Measurements from ENCODE around the gene HS3ST4. TPM values are rescaled to one million over a fixed set of nuclear protein-coding genes. Genes with fewer than 3 reads are reported as not detected.

The HS3ST4 gene
- total RNA-seq, 1 donor from 2014 or later = not detected

GRCh38 chr16:26157319-26157718 is 465.6 kb downstream of the HS3ST4 start:
- Mint-ChIP-seq H3K36me3 (ENCODE audit: low read depth) (no peaks in the 10 kb centered on the region), H3K27me3 (no peaks in the 10 kb centered on the region), H3K9me3 (no peaks in the 10 kb centered on the region), H3K4me3 (no peak overlapping the region), H3K27ac (no peak overlapping the region), H3K4me1 (no peaks in the 10 kb centered on the region)
- no peak for ATAC-seq (ENCODE audit: low read depth)
- CTCF ChIA-PET = no interaction called here
- no peak for DNase-seq
- POLR2A ChIA-PET = no interaction called here
- intact Hi-C loops (cut with micrococcal nuclease) = no loop called here
- no peak for TF ChIP-seq CTCF (IDR thresholded peaks at IDR 0.05)

- no peak for ATAC-seq (ENCODE audit: low read depth)
- CTCF ChIA-PET = no interaction called here
- Mint-ChIP-seq H3K9me3 (no peaks in the 10 kb centered on the region), H3K4me3 (no peak overlapping the region), H3K4me1 (no peaks in the 10 kb centered on the region), H3K36me3 (ENCODE audit: low read depth) (no peaks in the 10 kb centered on the region), H3K27ac (no peak overlapping the region), H3K27me3 (no peaks in the 10 kb centered on the region)
- POLR2A ChIA-PET = no interaction called here
- intact Hi-C loops (cut with micrococcal nuclease) = no loop called here
- DNase-seq = no peak
- TF ChIP-seq CTCF (IDR thresholded peaks at IDR 0.05) = no peak
Observed at GRCh38 chr16:26158142-26158759, 466.5 kb downstream of the HS3ST4 start.

GRCh38 chr16:26161461-26162180 is 469.9 kb downstream of the HS3ST4 start:
- Mint-ChIP-seq H3K27me3 (no peaks in the 10 kb centered on the region), H3K36me3 (ENCODE audit: low read depth) (no peaks in the 10 kb centered on the region), H3K27ac (no peak overlapping the region), H3K9me3 (no peaks in the 10 kb centered on the region), H3K4me3 (no peak overlapping the region), H3K4me1 (no peaks in the 10 kb centered on the region)
- intact Hi-C loops (cut with micrococcal nuclease) = no loop called here
- CTCF ChIA-PET = no interaction called here
- TF ChIP-seq CTCF (IDR thresholded peaks at IDR 0.05) = no peak
- POLR2A ChIA-PET = no interaction called here
- ATAC-seq (ENCODE audit: low read depth) (no peak), DNase-seq (no peak)

GRCh38 chr16:26169473-26169872 is 477.7 kb downstream of the HS3ST4 start:
- CTCF ChIA-PET = no interaction called here
- POLR2A ChIA-PET = no interaction called here
- ATAC-seq (ENCODE audit: low read depth) = no peak
- H3K4me1 Mint-ChIP-seq = no peaks in the 10 kb centered on the region
- TF ChIP-seq CTCF (IDR thresholded peaks at IDR 0.05) = no peak
- H3K36me3 Mint-ChIP-seq (ENCODE audit: low read depth) = no peaks in the 10 kb centered on the region
- no peak overlapping the region for H3K27ac Mint-ChIP-seq
- intact Hi-C loops (cut with micrococcal nuclease) = no loop called here
- DNase-seq = no peak
- H3K27me3 Mint-ChIP-seq = peaks cover 11% of the 10 kb centered on the region
- H3K4me3 Mint-ChIP-seq = no peak overlapping the region
- H3K9me3 Mint-ChIP-seq = no peaks in the 10 kb centered on the region

GRCh38 chr16:26175944-26176343 is 484.2 kb downstream of the HS3ST4 start:
- Mint-ChIP-seq H3K4me1 (no peaks in the 10 kb centered on the region), H3K27ac (no peak overlapping the region), H3K9me3 (peaks cover 2% of the 10 kb centered on the region), H3K4me3 (no peak overlapping the region), H3K27me3 (peaks cover 1% of the 10 kb centered on the region), H3K36me3 (ENCODE audit: low read depth) (no peaks in the 10 kb centered on the region)
- ChIA-PET CTCF (no interaction called here), POLR2A (no interaction called here)
- ATAC-seq (ENCODE audit: low read depth) (no peak), DNase-seq (no peak)
- no peak for TF ChIP-seq CTCF (IDR thresholded peaks at IDR 0.05)
- intact Hi-C loops (cut with micrococcal nuclease) = no loop called here
